Activated CD4-positive, alpha-beta T cell treated with anti-CD3 and anti-CD28 coated beads for 24 hours (primary cell): ENCODE data around the gene EEF1G.

Experiments used
- DNase-seq, 2 donors: peaks; one replicate each; pipeline ENCODE4 v3.0.0-alpha.2; 2020; ENCODE audit warnings: low read depth in 2 of 2

The EEF1G gene

GRCh38 chr11:62540804-62541701 is 32.6 kb downstream of the EEF1G start:
- DNase-seq: no peak

- no peak for DNase-seq
These were observed 34.3 kb downstream of the EEF1G start for GRCh38 chr11:62539238-62539925.

GRCh38 chr11:62538470-62539237 is 35.0 kb downstream of the EEF1G start:
- no peak for DNase-seq

GRCh38 chr11:62536301-62536957 is 37.3 kb downstream of the EEF1G start:
- DNase-seq: no peak

GRCh38 chr11:62535802-62536201 is 37.9 kb downstream of the EEF1G start:
- DNase-seq: no peak

- DNase-seq: no peak
These were observed 38.7 kb downstream of the EEF1G start for GRCh38 chr11:62534779-62535545.

GRCh38 chr11:62532096-62532495 is 41.6 kb downstream of the EEF1G start:
- no peak for DNase-seq

- DNase-seq: no peak
These were observed 56.8 kb downstream of the EEF1G start for GRCh38 chr11:62516736-62517371.

GRCh38 chr11:62514151-62514550 is 59.5 kb downstream of the EEF1G start:
- no peak for DNase-seq

- DNase-seq: no peak
These were observed 60.1 kb downstream of the EEF1G start for GRCh38 chr11:62513626-62514025.

GRCh38 chr11:62512961-62513360 is 60.7 kb downstream of the EEF1G start:
- no peak for DNase-seq
